ENCODE measurements around the gene CLDND1.

Gene CLDND1

GRCh38 chr3:98530676-98531075 lies 8.0 kb upstream of the CLDND1 start:
- no peak overlapping the region for H4K8ac ChIP-seq (ENCODE audit: low read depth, low read length)
- no peaks in the 10 kb centered on the region for H3K9me3 ChIP-seq (ENCODE audit: insufficient read depth, low read depth, low read length)
- no peak overlapping the region for H3K4me3 ChIP-seq (ENCODE audit: low read depth, low read length)
- H3K14ac ChIP-seq (ENCODE audit: low read length) = no peak overlapping the region
- no peak overlapping the region for H4K91ac ChIP-seq (ENCODE audit: low read depth, low read length)
- no peak overlapping the region for H3K23ac ChIP-seq (ENCODE audit: low read length)
- no peak overlapping the region for H2BK120ac ChIP-seq (ENCODE audit: insufficient read depth, low read length, poor library complexity)
- H3K79me2 ChIP-seq (ENCODE audit: control insufficient read depth, insufficient read depth, low read length, poor library complexity) = no peaks in the 10 kb centered on the region
- H3K9ac ChIP-seq (ENCODE audit: low read length) = no peak overlapping the region
- H3K4ac ChIP-seq (ENCODE audit: low read depth, low read length) = no peak overlapping the region
- no peak overlapping the region for H3K4me2 ChIP-seq (ENCODE audit: low read length)
- H3K4me1 ChIP-seq (ENCODE audit: control insufficient read depth in 1 of 2, insufficient read depth in 2 of 2, low read length in 2 of 2) = no peaks in the 10 kb centered on the region
- no peaks in the 10 kb centered on the region for H3K79me1 ChIP-seq (ENCODE audit: low read length)
- no peak overlapping the region for H4K12ac ChIP-seq (ENCODE audit: low read depth, low read length)
- H3K27ac ChIP-seq (ENCODE audit: low read depth, low read length) = no peak overlapping the region
- peak; percentile 58 to 93 for DNase-seq
- H2AK5ac ChIP-seq (ENCODE audit: low read length) = no peak overlapping the region
- no peaks in the 10 kb centered on the region for H3K36me3 ChIP-seq (ENCODE audit: control insufficient read depth in 1 of 2, insufficient read depth in 2 of 2, low read length in 2 of 2)
- no peak overlapping the region for H2BK5ac ChIP-seq (ENCODE audit: low read depth, low read length, poor library complexity)
- H2AFZ ChIP-seq (ENCODE audit: insufficient read depth, low read length, poor library complexity) = no peak overlapping the region
- no peak overlapping the region for H3K18ac ChIP-seq (ENCODE audit: low read length)
- H3K27me3 ChIP-seq (ENCODE audit: insufficient read depth, low read length) = no peaks in the 10 kb centered on the region
- WGBS (ENCODE audit: extremely low coverage, insufficient coverage, insufficient read length) = no CpG with 5 or more reads among the region's 2 CpGs
- no peak overlapping the region for H2BK12ac ChIP-seq (ENCODE audit: low read length)

DNA sequence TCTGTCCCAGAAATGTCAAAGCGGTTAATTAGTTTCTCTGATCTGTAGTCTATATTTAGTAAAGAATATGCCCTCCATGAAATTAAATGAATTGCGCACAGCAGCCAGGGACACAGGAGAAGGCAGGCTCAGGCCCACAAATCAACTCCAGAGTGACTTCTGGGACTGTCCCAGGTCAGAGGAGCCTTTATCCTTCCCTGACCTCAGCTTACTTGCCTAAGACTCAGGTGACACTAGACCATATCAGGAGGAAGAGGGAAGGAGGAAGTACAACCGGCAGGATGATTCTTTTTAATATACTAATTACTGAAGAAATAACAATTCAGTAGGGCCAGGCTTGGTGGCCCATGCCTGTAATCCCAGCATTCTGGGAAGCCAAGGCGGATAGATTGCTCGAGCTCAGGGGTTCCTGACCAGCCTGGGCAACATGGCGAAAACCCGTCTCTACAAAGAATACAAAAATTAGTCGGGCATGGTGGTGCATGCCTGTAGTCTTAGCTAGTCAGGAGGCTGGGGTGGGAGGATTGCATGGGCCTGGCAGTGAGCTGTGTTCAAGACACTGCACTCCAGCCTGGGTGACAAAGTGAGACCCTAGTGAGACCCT lies 7.3 kb upstream of the CLDND1 start:
- Histone ChIP-seq H2BK5ac (ENCODE audit: low read depth, low read length, poor library complexity) (no peak overlapping the region), H3K14ac (ENCODE audit: low read length) (no peak overlapping the region), H2AK5ac (ENCODE audit: low read length) (no peak overlapping the region), H3K4me3 (ENCODE audit: low read depth, low read length) (no peak overlapping the region), H4K91ac (ENCODE audit: low read depth, low read length) (no peak overlapping the region), H3K4me1 (ENCODE audit: control insufficient read depth in 1 of 2, insufficient read depth in 2 of 2, low read length in 2 of 2) (no peaks in the 10 kb centered on the region), H3K9me3 (ENCODE audit: insufficient read depth, low read depth, low read length) (no peaks in the 10 kb centered on the region), H3K27ac (ENCODE audit: low read depth, low read length) (no peak overlapping the region), H3K9ac (ENCODE audit: low read length) (no peak overlapping the region), H2BK12ac (ENCODE audit: low read length) (no peak overlapping the region), H4K8ac (ENCODE audit: low read depth, low read length) (no peak overlapping the region), H3K27me3 (ENCODE audit: insufficient read depth, low read length) (no peaks in the 10 kb centered on the region), H3K23ac (ENCODE audit: low read length) (no peak overlapping the region), H3K79me1 (ENCODE audit: low read length) (no peaks in the 10 kb centered on the region), H2BK120ac (ENCODE audit: insufficient read depth, low read length, poor library complexity) (no peak overlapping the region), H3K4me2 (ENCODE audit: low read length) (no peak overlapping the region), H3K79me2 (ENCODE audit: control insufficient read depth, insufficient read depth, low read length, poor library complexity) (no peaks in the 10 kb centered on the region), H2AFZ (ENCODE audit: insufficient read depth, low read length, poor library complexity) (no peak overlapping the region), H4K12ac (ENCODE audit: low read depth, low read length) (no peak overlapping the region), H3K4ac (ENCODE audit: low read depth, low read length) (no peak overlapping the region), H3K18ac (ENCODE audit: low read length) (no peak overlapping the region), H3K36me3 (ENCODE audit: control insufficient read depth in 1 of 2, insufficient read depth in 2 of 2, low read length in 2 of 2) (no peaks in the 10 kb centered on the region)
- no peak for DNase-seq
- no CpG with 5 or more reads among the region's 8 CpGs for WGBS (ENCODE audit: extremely low coverage, insufficient coverage, insufficient read length)

DNA sequence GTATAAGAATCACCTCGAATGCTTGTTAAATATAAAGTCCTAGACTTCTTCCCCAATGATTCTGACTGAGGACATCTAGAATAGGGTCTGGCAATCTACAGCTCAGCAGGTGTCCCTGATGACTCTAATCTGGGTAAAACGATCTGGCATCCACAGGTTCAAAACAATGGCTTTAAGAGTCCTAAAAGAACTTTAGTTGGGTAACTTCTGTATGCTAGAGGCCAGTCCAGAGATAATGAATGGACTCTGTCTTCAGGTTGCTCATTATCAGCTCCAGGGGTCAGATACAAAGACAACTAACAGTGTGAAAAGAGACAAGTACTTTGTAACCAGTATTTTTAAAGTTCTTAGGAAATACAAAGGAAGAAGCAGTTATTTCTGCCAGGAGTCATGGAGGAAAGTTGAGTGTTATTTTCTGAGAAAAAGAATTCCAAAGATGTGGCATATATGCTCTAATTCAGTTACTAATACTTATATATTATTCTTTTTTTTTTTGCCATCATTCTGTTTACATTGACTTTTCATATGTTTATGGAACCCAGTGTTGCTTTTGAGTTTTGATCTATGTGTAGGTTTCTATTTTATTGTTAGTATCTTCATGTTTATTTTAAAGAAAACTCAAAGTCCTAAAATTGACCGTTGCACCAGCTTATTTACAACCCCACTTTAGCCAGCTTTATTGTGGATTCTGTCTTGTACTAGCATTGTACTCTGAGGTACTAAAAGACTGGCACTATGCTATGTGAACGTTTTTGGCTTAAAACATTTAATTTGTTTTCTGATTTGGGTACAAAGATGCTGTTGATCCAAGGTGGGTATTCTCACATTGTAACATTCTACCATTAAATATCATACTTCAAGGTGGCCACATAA lies 6.0 kb upstream of the CLDND1 start:
- Histone ChIP-seq H3K79me1 (ENCODE audit: low read length) (no peaks in the 10 kb centered on the region), H3K4me2 (ENCODE audit: low read length) (no peak overlapping the region), H2BK12ac (ENCODE audit: low read length) (no peak overlapping the region), H3K9me3 (ENCODE audit: insufficient read depth, low read depth, low read length) (no peaks in the 10 kb centered on the region), H3K23ac (ENCODE audit: low read length) (no peak overlapping the region), H3K4ac (ENCODE audit: low read depth, low read length) (no peak overlapping the region), H2BK120ac (ENCODE audit: insufficient read depth, low read length, poor library complexity) (no peak overlapping the region), H3K27me3 (ENCODE audit: insufficient read depth, low read length) (no peaks in the 10 kb centered on the region), H2AFZ (ENCODE audit: insufficient read depth, low read length, poor library complexity) (no peak overlapping the region), H4K8ac (ENCODE audit: low read depth, low read length) (no peak overlapping the region), H3K14ac (ENCODE audit: low read length) (no peak overlapping the region), H3K79me2 (ENCODE audit: control insufficient read depth, insufficient read depth, low read length, poor library complexity) (no peaks in the 10 kb centered on the region), H3K36me3 (ENCODE audit: control insufficient read depth in 1 of 2, insufficient read depth in 2 of 2, low read length in 2 of 2) (no peaks in the 10 kb centered on the region), H4K12ac (ENCODE audit: low read depth, low read length) (no peak overlapping the region), H2AK5ac (ENCODE audit: low read length) (no peak overlapping the region), H4K91ac (ENCODE audit: low read depth, low read length) (no peak overlapping the region), H2BK5ac (ENCODE audit: low read depth, low read length, poor library complexity) (no peak overlapping the region), H3K18ac (ENCODE audit: low read length) (no peak overlapping the region), H3K4me1 (ENCODE audit: control insufficient read depth in 1 of 2, insufficient read depth in 2 of 2, low read length in 2 of 2) (no peaks in the 10 kb centered on the region), H3K27ac (ENCODE audit: low read depth, low read length) (no peak overlapping the region), H3K4me3 (ENCODE audit: low read depth, low read length) (no peak overlapping the region), H3K9ac (ENCODE audit: low read length) (no peak overlapping the region)
- DNase-seq = no peak
- WGBS (ENCODE audit: extremely low coverage, insufficient coverage, insufficient read length) = no CpG with 5 or more reads among the region's 4 CpGs

DNA sequence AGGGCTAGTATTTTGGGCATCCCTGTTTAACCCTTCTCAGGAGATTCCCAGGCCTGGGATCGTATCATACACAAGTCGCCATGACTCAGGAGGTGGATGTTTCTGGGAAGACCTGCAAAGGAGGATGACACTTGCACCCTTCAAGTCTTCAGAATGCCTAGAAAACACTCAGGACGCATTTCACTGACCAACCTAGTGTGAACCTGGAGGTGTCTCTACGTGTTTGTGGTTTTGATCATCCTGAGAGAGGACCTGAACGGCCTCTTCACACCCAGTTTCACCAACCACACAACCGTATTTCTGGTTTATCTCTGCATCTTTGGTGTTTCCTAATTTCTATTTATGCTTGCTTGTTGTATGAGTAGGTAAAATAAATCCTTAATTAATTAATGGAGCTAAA lies 2.8 kb upstream of the CLDND1 start:
- no peak overlapping the region for H2BK120ac ChIP-seq (ENCODE audit: insufficient read depth, low read length, poor library complexity)
- H2BK5ac ChIP-seq (ENCODE audit: low read depth, low read length, poor library complexity) = no peak overlapping the region
- H2AK5ac ChIP-seq (ENCODE audit: low read length) = no peak overlapping the region
- no peak overlapping the region for H3K4me3 ChIP-seq (ENCODE audit: low read depth, low read length)
- H3K18ac ChIP-seq (ENCODE audit: low read length) = no peak overlapping the region
- H3K27me3 ChIP-seq (ENCODE audit: insufficient read depth, low read length) = no peaks in the 10 kb centered on the region
- H2AFZ ChIP-seq (ENCODE audit: insufficient read depth, low read length, poor library complexity) = no peak overlapping the region
- H3K14ac ChIP-seq (ENCODE audit: low read length) = no peak overlapping the region
- DNase-seq = no peak
- no peaks in the 10 kb centered on the region for H3K9me3 ChIP-seq (ENCODE audit: insufficient read depth, low read depth, low read length)
- no peaks in the 10 kb centered on the region for H3K4me1 ChIP-seq (ENCODE audit: control insufficient read depth in 1 of 2, insufficient read depth in 2 of 2, low read length in 2 of 2)
- H4K12ac ChIP-seq (ENCODE audit: low read depth, low read length) = no peak overlapping the region
- H4K91ac ChIP-seq (ENCODE audit: low read depth, low read length) = no peak overlapping the region
- peaks cover 2% of the 10 kb centered on the region for H3K79me2 ChIP-seq (ENCODE audit: control insufficient read depth, insufficient read depth, low read length, poor library complexity)
- no peak overlapping the region for H3K27ac ChIP-seq (ENCODE audit: low read depth, low read length)
- WGBS (ENCODE audit: extremely low coverage, insufficient coverage, insufficient read length) = no CpG with 5 or more reads among the region's 6 CpGs
- H3K4me2 ChIP-seq (ENCODE audit: low read length) = no peak overlapping the region
- no peak overlapping the region for H3K9ac ChIP-seq (ENCODE audit: low read length)
- H3K23ac ChIP-seq (ENCODE audit: low read length) = peak overlapping the region; percentile 21
- no peaks in the 10 kb centered on the region for H3K36me3 ChIP-seq (ENCODE audit: control insufficient read depth in 1 of 2, insufficient read depth in 2 of 2, low read length in 2 of 2)
- no peak overlapping the region for H2BK12ac ChIP-seq (ENCODE audit: low read length)
- H4K8ac ChIP-seq (ENCODE audit: low read depth, low read length) = no peak overlapping the region
- H3K79me1 ChIP-seq (ENCODE audit: low read length) = peaks cover 4% of the 10 kb centered on the region
- no peak overlapping the region for H3K4ac ChIP-seq (ENCODE audit: low read depth, low read length)

Measured in trophoblast cell (in vitro differentiated cells and primary cell).